NCI-H345 (cell line): ENCODE data around the gene CTXN2.
A peak's percentile ranks its signal among the peaks of the same experiment; 100 is the strongest.

Source experiments
- DNase-seq: peaks from one replicate; lab custom pipeline; 2025; lab: John Stamatoyannopoulos, UW

Gene CTXN2

GRCh38 chr15:48222627-48223026 is 31.2 kb downstream of the CTXN2 start:
- DNase-seq: no peak

GRCh38 chr15:48225771-48226170 is 34.3 kb downstream of the CTXN2 start:
- no peak for DNase-seq

- no peak for DNase-seq
These were observed 39.0 kb downstream of the CTXN2 start for GRCh38 chr15:48230498-48230897.

GRCh38 chr15:48233246-48233645 is 41.8 kb downstream of the CTXN2 start:
- DNase-seq: no peak

GRCh38 chr15:48239334-48239733 is 47.9 kb downstream of the CTXN2 start:
- DNase-seq: no peak

- peak; percentile 69 for DNase-seq
These were observed 50.5 kb downstream of the CTXN2 start for GRCh38 chr15:48242015-48242414.

GRCh38 chr15:48242535-48242934 is 51.1 kb downstream of the CTXN2 start:
- DNase-seq: no peak

- DNase-seq: no peak
These were observed 53.5 kb downstream of the CTXN2 start for GRCh38 chr15:48244921-48245320.

- no peak for DNase-seq
These were observed 56.9 kb downstream of the CTXN2 start for GRCh38 chr15:48248414-48248813.

- peak; percentile 50 for DNase-seq
These were observed 59.2 kb downstream of the CTXN2 start for GRCh38 chr15:48250640-48251076.

GRCh38 chr15:48253172-48253571 is 61.7 kb downstream of the CTXN2 start:
- DNase-seq: no peak
